HCT116 (cell line): Measurements from ENCODE around the gene TBC1D22B. TPM values are rescaled to one million over a fixed set of nuclear protein-coding genes. Genes with fewer than 3 reads are reported as not detected.

Experiments used
- ATAC-seq: fragments of 200-7000 bp; cut with Tn5 transposase; 2 replicates; pipeline ENCODE4 v1.9.1; 2020; ENCODE audit warnings: mild to moderate bottlenecking, moderate library complexity
- BruUV-seq: library from RNA; stranded (reverse); fragments of 400-500 nt; replicated peaks from 2 replicates; lab custom pipeline; 2021; lab: Mats Ljungman, UMichigan
- CTCF ChIA-PET: fragments of 300-600 bp; sonication (Branson Sonifier 250); formaldehyde crosslinking; loops from one replicate; lab custom pipeline; 2021; ENCODE audit warnings: antibody characterized with exemption; lab: Charles Lee
- POLR2A ChIA-PET: fragments of 300-600, 350-600 bp; sonication (Branson Sonifier 250); formaldehyde crosslinking; loops from one replicate; lab custom pipeline; 2021; ENCODE audit warnings: antibody characterized with exemption; lab: Charles Lee
- RAD21 ChIA-PET, 2 experiments: fragments of 300-600 bp; sonication (Branson Sonifier 250); formaldehyde crosslinking; loops; one replicate each; lab custom pipeline; 2023; ENCODE audit warnings: low total read pairs in 2 of 2; ENCODE audit not compliant: uncharacterized antibody in 2 of 2, unreplicated experiment in 2 of 2, low non-redundant PET in 1 of 2; lab: Charles Lee
- DNase-seq: peaks from one replicate; pipeline ENCODE4 v3.0.0-alpha.2; 2010; ENCODE audit warnings: low read depth, low spot score
- H2AFZ ChIP-seq: fragments of 200-600 bp; shearing (Covaris generic), sonication (generic); 2 replicates; pipeline ENCODE4 v1.6.1; 2017; ENCODE audit warnings: low read depth, mixed run types, mixed read lengths, antibody characterized with exemption, low read length; ENCODE audit not compliant: poor library complexity, severe bottlenecking
- H3K27ac ChIP-seq: 2 replicates; pipeline ENCODE4 v1.5.1; 2012; ENCODE audit warnings: low read depth, low read length
- H3K27me3 ChIP-seq: fragments of 200-600 bp; sonication (generic); 2 replicates; pipeline ENCODE4 v1.6.1; 2016; ENCODE audit warnings: mixed run types, low read length, mixed read lengths; ENCODE audit not compliant: insufficient read depth
- H3K36me3 ChIP-seq, 2 experiments: fragments of 200-500 bp in 1 of 2; fragments of 200-600 bp in 1 of 2; sonication (Bioruptor generic) in 1 of 2; sonication (generic) in 1 of 2; 2 replicates each; pipeline versions ENCODE4 v1.5.1 to v1.6.1; 2014 to 2016; ENCODE audit warnings: low read length in 2 of 2, inconsistent platforms in 1 of 2, mixed read lengths in 1 of 2, mixed run types in 1 of 2; ENCODE audit not compliant: insufficient read depth in 2 of 2, control insufficient read depth in 1 of 2
- H3K4me1 ChIP-seq, 2 experiments: fragments of 200-600 bp in 1 of 2; sonication (generic) in 1 of 2; 2 replicates each; pipeline versions ENCODE4 v1.5.1 to v1.6.1; 2012 to 2017; ENCODE audit warnings: low read length in 2 of 2, inconsistent platforms in 1 of 2, mild to moderate bottlenecking in 1 of 2, mixed read lengths in 1 of 2, mixed run types in 1 of 2, moderate library complexity in 1 of 2; ENCODE audit not compliant: insufficient read depth in 2 of 2, control insufficient read depth in 1 of 2
- H3K4me2 ChIP-seq: fragments of 200-600 bp; sonication (generic); 2 replicates; pipeline ENCODE4 v1.6.1; 2017; ENCODE audit warnings: mixed run types, low read length, mixed read lengths
- H3K4me3 ChIP-seq, 2 experiments: fragments of 200-600 bp in 1 of 2; sonication (generic) in 1 of 2; replicated peaks in 1 of 2; 2 replicates each; pipeline ENCODE4 v1.5.1; 2011 to 2016; ENCODE audit warnings: low read length in 2 of 2, control low read depth in 1 of 2, low read depth in 1 of 2, mild to moderate bottlenecking in 1 of 2, mixed read lengths in 1 of 2, mixed run types in 1 of 2
- H3K79me2 ChIP-seq: fragments of 200-600 bp; sonication (generic); 2 replicates; pipeline ENCODE4 v1.6.1; 2017; ENCODE audit warnings: mild to moderate bottlenecking, mixed run types, low read length, moderate library complexity, mixed read lengths; ENCODE audit not compliant: insufficient read depth
- H3K9ac ChIP-seq: fragments of 200-600 bp; sonication (generic); 2 replicates; pipeline ENCODE4 v1.6.1; 2016; ENCODE audit warnings: low read length, mixed read lengths
- H3K9me2 ChIP-seq: fragments of 200-600 bp; sonication (generic), shearing (Covaris generic); 2 replicates; pipeline ENCODE4 v1.6.1; 2017; ENCODE audit warnings: mixed run types, mild to moderate bottlenecking, moderate library complexity; ENCODE audit not compliant: insufficient read depth
- H3K9me3 ChIP-seq, 2 experiments: fragments of 200-500 bp in 1 of 2; fragments of 200-600 bp in 1 of 2; sonication (Bioruptor generic) in 1 of 2; sonication (generic) in 1 of 2; 2 replicates each; pipeline ENCODE4 v1.6.1; 2014 to 2017; ENCODE audit warnings: low read length in 2 of 2, mixed read lengths in 2 of 2, inconsistent platforms in 1 of 2, low read depth in 1 of 2, mild to moderate bottlenecking in 1 of 2, mixed run types in 1 of 2, moderate library complexity in 1 of 2; ENCODE audit not compliant: control insufficient read depth in 1 of 2, insufficient read depth in 1 of 2
- H4K20me1 ChIP-seq: fragments of 200-600 bp; sonication (generic), shearing (Covaris generic); 2 replicates; pipeline ENCODE4 v1.6.1; 2017; ENCODE audit warnings: mixed run types, mild to moderate bottlenecking, moderate library complexity; ENCODE audit not compliant: insufficient read depth
- CBX3 ChIP-seq: IDR thresholded peaks from 2 replicates; pipeline ENCODE4 v1.6.1; 2012; ENCODE audit warnings: low read depth
- CEBPB ChIP-seq: IDR thresholded peaks from 2 replicates; pipeline ENCODE4 v1.6.1; 2012; ENCODE audit warnings: low read depth
- ELF1 ChIP-seq: IDR thresholded peaks from 2 replicates; pipeline ENCODE4 v1.6.1; 2012; ENCODE audit warnings: low read depth, borderline replicate concordance
- EZH2phosphoT487 ChIP-seq: fragments of 200-600 bp; IDR thresholded peaks from 2 replicates; pipeline ENCODE4 v1.6.1; 2018; ENCODE audit warnings: antibody characterized with exemption, borderline replicate concordance
- FOSL1 ChIP-seq: IDR thresholded peaks from 2 replicates; pipeline ENCODE4 v1.6.1; 2012; ENCODE audit warnings: low read depth
- POLR2A ChIP-seq: IDR thresholded peaks from 2 replicates; pipeline ENCODE4 v1.7.0; 2011; ENCODE audit warnings: borderline replicate concordance; ENCODE audit not compliant: insufficient read depth, insufficient read length; ENCODE audit errors: extremely low read depth
- POLR2AphosphoS5 ChIP-seq: IDR thresholded peaks from 2 replicates; pipeline ENCODE4 v1.6.1; 2011; ENCODE audit warnings: mild to moderate bottlenecking, low read depth, low read length, moderate library complexity
- RAD21 ChIP-seq: IDR thresholded peaks from 2 replicates; pipeline ENCODE4 v1.6.1; 2012; ENCODE audit warnings: low read depth, mild to moderate bottlenecking
- SIN3A ChIP-seq: IDR thresholded peaks from 2 replicates; pipeline ENCODE4 v1.6.1; 2012; ENCODE audit warnings: low read depth
- SP1 ChIP-seq: IDR thresholded peaks from 2 replicates; pipeline ENCODE4 v1.6.1; 2012; ENCODE audit warnings: low read depth
- TCF7L2 ChIP-seq: IDR thresholded peaks from 2 replicates; pipeline ENCODE4 v1.7.0; 2011; ENCODE audit warnings: borderline replicate concordance, inconsistent platforms; ENCODE audit not compliant: insufficient read depth, insufficient read length; ENCODE audit errors: extremely low read depth
- YY1 ChIP-seq: IDR thresholded peaks from 2 replicates; pipeline ENCODE4 v1.6.1; 2011; ENCODE audit warnings: low read length, low read depth, moderate library complexity, mild to moderate bottlenecking; ENCODE audit not compliant: insufficient replicate concordance; ENCODE audit errors: extremely low read depth
- ZBTB33 ChIP-seq: IDR thresholded peaks from 2 replicates; pipeline ENCODE4 v1.6.1; 2011; ENCODE audit warnings: mild to moderate bottlenecking, low read length, moderate library complexity; ENCODE audit not compliant: insufficient replicate concordance; ENCODE audit errors: extremely low read depth
- ZFX ChIP-seq: fragments of 450-650 bp; IDR thresholded peaks from 2 replicates; pipeline ENCODE4 v1.6.1; 2017
- ZNF274 ChIP-seq: fragments of 200-500 bp; sonication (Bioruptor generic); IDR thresholded peaks from 2 replicates; pipeline ENCODE4 v1.6.1; 2014; ENCODE audit warnings: mild to moderate bottlenecking, low read depth, low read length, inconsistent platforms
- intact Hi-C: fragments of 100-400 bp; cut with micrococcal nuclease; formaldehyde crosslinking; loops from 2 replicates; pipeline ENCODE4 v1.10.0; 2022
- total RNA-seq: library from RNA; stranded (reverse); gene quantifications from one replicate; pipeline ENCODE4 v1.2.1, GENCODE V29; 2021; ENCODE audit not compliant: unreplicated experiment
- TF ChIP-seq, protein P1 (sequence below): IDR thresholded peaks from 2 replicates; pipeline ENCODE4 v1.6.1; 2012; ENCODE audit warnings: low read depth
- TF ChIP-seq, protein P2 (sequence below): IDR thresholded peaks from 2 replicates; pipeline ENCODE4 v1.6.1; 2012

TBC1D22B gene
- total RNA-seq, 1 experiment from 2014 or later = 9.1 TPM

GRCh38 chr6:37260040-37260439, 2.5 kb downstream of the TBC1D22B start:
- Histone ChIP-seq H3K36me3 (no peaks in the 10 kb centered on the region; a peak in 1 of 4 replicates), H3K4me1 (peaks cover 8 to 14% of the 10 kb centered on the region in 2 experiments; a peak in 3 of 4 replicates), H3K4me2 (no peak overlapping the region), H3K9ac (no peak overlapping the region), H3K9me2 (no peaks in the 10 kb centered on the region), H3K79me2 (peaks cover 69% of the 10 kb centered on the region), H3K27ac (no peak overlapping the region), H3K9me3 (no peaks in the 10 kb centered on the region), H3K27me3 (no peaks in the 10 kb centered on the region), H2AFZ (no peak overlapping the region), H3K4me3 (no peak overlapping the region), H4K20me1 (no peaks in the 10 kb centered on the region)
- CTCF ChIA-PET = no interaction called here
- no peak for TF ChIP-seq RAD21
- no peak for TF ChIP-seq ZFX
- ATAC-seq (no peak), DNase-seq (no peak)
- BruUV-seq = no TSS peak
- POLR2A ChIA-PET = interaction anchor here (1.0 kb wide), 1 partner anchor 18 kb away, joined by 3 read pairs; no protein-coding TSS in a partner anchor
- intact Hi-C loops = no loop called here
- RAD21 ChIA-PET = no interaction called here

GRCh38 chr6:37260444-37260843, 2.9 kb downstream of the TBC1D22B start:
- no peak overlapping the region for H2AFZ ChIP-seq
- ATAC-seq (no peak), DNase-seq (no peak)
- BruUV-seq = no TSS peak
- H3K9ac ChIP-seq = no peak overlapping the region
- CTCF ChIA-PET = no interaction called here
- H3K27me3 ChIP-seq = no peaks in the 10 kb centered on the region
- POLR2A ChIA-PET = no interaction called here
- H3K9me3 ChIP-seq = no peaks in the 10 kb centered on the region
- no peaks in the 10 kb centered on the region for H3K9me2 ChIP-seq
- H3K4me1 ChIP-seq = peaks cover 8 to 14% of the 10 kb centered on the region in 2 experiments; a peak in 3 of 4 replicates
- H3K4me3 ChIP-seq = no peak overlapping the region
- intact Hi-C loops = no loop called here
- no peaks in the 10 kb centered on the region; a peak in 1 of 4 replicates for H3K36me3 ChIP-seq
- RAD21 ChIA-PET = no interaction called here
- H4K20me1 ChIP-seq = no peaks in the 10 kb centered on the region
- H3K4me2 ChIP-seq = no peak overlapping the region
- peaks cover 74% of the 10 kb centered on the region for H3K79me2 ChIP-seq
- no peak overlapping the region for H3K27ac ChIP-seq
- no peak for TF ChIP-seq FOSL1
- no peak for TF ChIP-seq TCF7L2
- no peak for TF ChIP-seq ELF1
- TF ChIP-seq SIN3A = no peak
- TF ChIP-seq EZH2phosphoT487 = no peak
- no peak for TF ChIP-seq CBX3
- TF ChIP-seq CEBPB = no peak
- no peak for TF ChIP-seq ZBTB33
- TF ChIP-seq YY1 = no peak
- TF ChIP-seq, protein P1, sequence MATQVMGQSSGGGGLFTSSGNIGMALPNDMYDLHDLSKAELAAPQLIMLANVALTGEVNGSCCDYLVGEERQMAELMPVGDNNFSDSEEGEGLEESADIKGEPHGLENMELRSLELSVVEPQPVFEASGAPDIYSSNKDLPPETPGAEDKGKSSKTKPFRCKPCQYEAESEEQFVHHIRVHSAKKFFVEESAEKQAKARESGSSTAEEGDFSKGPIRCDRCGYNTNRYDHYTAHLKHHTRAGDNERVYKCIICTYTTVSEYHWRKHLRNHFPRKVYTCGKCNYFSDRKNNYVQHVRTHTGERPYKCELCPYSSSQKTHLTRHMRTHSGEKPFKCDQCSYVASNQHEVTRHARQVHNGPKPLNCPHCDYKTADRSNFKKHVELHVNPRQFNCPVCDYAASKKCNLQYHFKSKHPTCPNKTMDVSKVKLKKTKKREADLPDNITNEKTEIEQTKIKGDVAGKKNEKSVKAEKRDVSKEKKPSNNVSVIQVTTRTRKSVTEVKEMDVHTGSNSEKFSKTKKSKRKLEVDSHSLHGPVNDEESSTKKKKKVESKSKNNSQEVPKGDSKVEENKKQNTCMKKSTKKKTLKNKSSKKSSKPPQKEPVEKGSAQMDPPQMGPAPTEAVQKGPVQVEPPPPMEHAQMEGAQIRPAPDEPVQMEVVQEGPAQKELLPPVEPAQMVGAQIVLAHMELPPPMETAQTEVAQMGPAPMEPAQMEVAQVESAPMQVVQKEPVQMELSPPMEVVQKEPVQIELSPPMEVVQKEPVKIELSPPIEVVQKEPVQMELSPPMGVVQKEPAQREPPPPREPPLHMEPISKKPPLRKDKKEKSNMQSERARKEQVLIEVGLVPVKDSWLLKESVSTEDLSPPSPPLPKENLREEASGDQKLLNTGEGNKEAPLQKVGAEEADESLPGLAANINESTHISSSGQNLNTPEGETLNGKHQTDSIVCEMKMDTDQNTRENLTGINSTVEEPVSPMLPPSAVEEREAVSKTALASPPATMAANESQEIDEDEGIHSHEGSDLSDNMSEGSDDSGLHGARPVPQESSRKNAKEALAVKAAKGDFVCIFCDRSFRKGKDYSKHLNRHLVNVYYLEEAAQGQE = no peak
- TF ChIP-seq POLR2A = no peak
- no peak for TF ChIP-seq ZNF274
- TF ChIP-seq, protein P2, sequence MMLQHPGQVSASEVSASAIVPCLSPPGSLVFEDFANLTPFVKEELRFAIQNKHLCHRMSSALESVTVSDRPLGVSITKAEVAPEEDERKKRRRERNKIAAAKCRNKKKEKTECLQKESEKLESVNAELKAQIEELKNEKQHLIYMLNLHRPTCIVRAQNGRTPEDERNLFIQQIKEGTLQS = no peak
- TF ChIP-seq POLR2AphosphoS5 = no peak
- TF ChIP-seq SP1 = no peak
